HepG2 (cell line): ENCODE results near the gene TCAP. TPM values are rescaled to one million over a fixed set of nuclear protein-coding genes. Genes with fewer than 3 reads are reported as not detected.

Source experiments
- AHDC1 ChIP-seq: sonication (generic); formaldehyde crosslinking; IDR thresholded peaks from 2 replicates; pipeline ENCODE4 v1.5.1; 2020; ENCODE audit warnings: mild to moderate bottlenecking, missing genetic modification reagents, borderline replicate concordance
- FOXA3 ChIP-seq: IDR thresholded peaks from 2 replicates; pipeline ENCODE4 v1.6.1; 2016; ENCODE audit warnings: missing genetic modification reagents, missing compliant biosample characterization
- MBNL3 ChIP-seq: fragments of 250-450 bp; sonication (Bioruptor Pico); conservative IDR thresholded peaks from 2 replicates; pipeline ENCODE4 v1.8.0; 2022; ENCODE audit warnings: mild to moderate bottlenecking, inconsistent platforms
- MEF2D ChIP-seq: sonication (generic); formaldehyde crosslinking; IDR thresholded peaks from 2 replicates; pipeline ENCODE4 v1.5.1; 2020; ENCODE audit warnings: mild to moderate bottlenecking, missing genetic modification reagents
- NFYC ChIP-seq: IDR thresholded peaks from 2 replicates; pipeline ENCODE4 v1.6.1; 2016; ENCODE audit warnings: missing genetic modification reagents, missing compliant biosample characterization
- RFX5 ChIP-seq: IDR thresholded peaks from 2 replicates; pipeline ENCODE4 v1.6.1; 2011; ENCODE audit warnings: low read depth, low read length, improper control_type of control experiment
- SMYD3 ChIP-seq: sonication (generic); formaldehyde crosslinking; IDR thresholded peaks from 2 replicates; pipeline ENCODE4 v1.8.1; 2023; ENCODE audit warnings: mild to moderate bottlenecking, missing genetic modification reagents
- TBL1XR1 ChIP-seq: fragments of 150-350 bp; IDR thresholded peaks from 2 replicates; pipeline ENCODE4 v1.6.1; 2014; ENCODE audit warnings: borderline replicate concordance, low read length; ENCODE audit not compliant: partially characterized antibody
- TCF12 ChIP-seq, 2 experiments: fragments of 450-650 bp in 1 of 2; sonication (generic) in 1 of 2; formaldehyde crosslinking in 1 of 2; IDR thresholded peaks; 2 replicates each; pipeline versions ENCODE4 v1.6.1 to v1.8.0; 2017 to 2022; ENCODE audit warnings: antibody characterized with exemption in 1 of 2, mild to moderate bottlenecking in 1 of 2, missing genetic modification reagents in 1 of 2, moderate library complexity in 1 of 2
- THAP11 ChIP-seq: IDR thresholded peaks from 2 replicates; pipeline ENCODE4 v1.6.1; 2016; ENCODE audit warnings: missing biosample characterization, missing genetic modification reagents
- ZFP91 ChIP-seq: sonication (generic); formaldehyde crosslinking; IDR thresholded peaks from 2 replicates; pipeline ENCODE4 v1.9.0; 2022; ENCODE audit warnings: missing genetic modification reagents, mild to moderate bottlenecking, borderline replicate concordance
- ZFX ChIP-seq: sonication (generic); formaldehyde crosslinking; IDR thresholded peaks from 2 replicates; pipeline ENCODE4 v1.4.0; 2020; ENCODE audit warnings: mild to moderate bottlenecking, low read depth, missing genetic modification reagents, moderate library complexity
- ZNF205 ChIP-seq: IDR thresholded peaks from 2 replicates; pipeline ENCODE4 v1.6.1; 2018; ENCODE audit warnings: missing biosample characterization, missing genetic modification reagents
- ZNF703 ChIP-seq: sonication (generic); formaldehyde crosslinking; IDR thresholded peaks from 2 replicates; pipeline ENCODE4 v1.5.1; 2020; ENCODE audit warnings: missing genetic modification reagents, mild to moderate bottlenecking, moderate library complexity, borderline replicate concordance
- ZNF724P ChIP-seq: sonication (generic); formaldehyde crosslinking; IDR thresholded peaks from 2 replicates; pipeline ENCODE4 v1.8.0; 2022; ENCODE audit warnings: missing genetic modification reagents, borderline replicate concordance
- polyA plus RNA-seq, 8 experiments: library from polyadenylated mRNA; depleted of rRNA in 3 of 8; stranded (reverse) in 7 of 8; unstranded in 1 of 8; fragments of >200 nt; fragmentation: Illumina TruSeq in 4 of 8; extraction: Trizol in 4 of 8; gene quantifications; 2 replicates each; pipeline versions ENCODE4 v1.2.1 to v1.2.3, GENCODE V29; 2011 to 2016; ENCODE audit warnings: low read depth in 4 of 8, missing spikeins in 1 of 8, mixed read lengths in 1 of 8; ENCODE audit not compliant: insufficient read depth in 1 of 8
- total RNA-seq, 5 experiments: library from RNA; depleted of rRNA; stranded (reverse); fragments of >200 nt; fragmentation: Illumina TruSeq; extraction: Trizol; gene quantifications; 2 replicates each; pipeline ENCODE4 v1.2.3, GENCODE V29; 2016; ENCODE audit warnings: low read depth in 1 of 5
- TF ChIP-seq, protein P1 (sequence below): sonication (generic); formaldehyde crosslinking; IDR thresholded peaks from 2 replicates; pipeline ENCODE4 v1.5.0; 2020; ENCODE audit warnings: missing genetic modification reagents, mild to moderate bottlenecking, borderline replicate concordance
- TF ChIP-seq, protein P2 (sequence below): sonication (generic); formaldehyde crosslinking; IDR thresholded peaks from 2 replicates; pipeline ENCODE4 v1.4.0; 2020; ENCODE audit warnings: missing genetic modification reagents

The TCAP gene
- total and polyA plus RNA-seq, 2 of the 13 experiments (the other 11 are each of a cell fraction or from before 2014, with no cell fraction given), result 0.24 to 0.65 TPM

DNA sequence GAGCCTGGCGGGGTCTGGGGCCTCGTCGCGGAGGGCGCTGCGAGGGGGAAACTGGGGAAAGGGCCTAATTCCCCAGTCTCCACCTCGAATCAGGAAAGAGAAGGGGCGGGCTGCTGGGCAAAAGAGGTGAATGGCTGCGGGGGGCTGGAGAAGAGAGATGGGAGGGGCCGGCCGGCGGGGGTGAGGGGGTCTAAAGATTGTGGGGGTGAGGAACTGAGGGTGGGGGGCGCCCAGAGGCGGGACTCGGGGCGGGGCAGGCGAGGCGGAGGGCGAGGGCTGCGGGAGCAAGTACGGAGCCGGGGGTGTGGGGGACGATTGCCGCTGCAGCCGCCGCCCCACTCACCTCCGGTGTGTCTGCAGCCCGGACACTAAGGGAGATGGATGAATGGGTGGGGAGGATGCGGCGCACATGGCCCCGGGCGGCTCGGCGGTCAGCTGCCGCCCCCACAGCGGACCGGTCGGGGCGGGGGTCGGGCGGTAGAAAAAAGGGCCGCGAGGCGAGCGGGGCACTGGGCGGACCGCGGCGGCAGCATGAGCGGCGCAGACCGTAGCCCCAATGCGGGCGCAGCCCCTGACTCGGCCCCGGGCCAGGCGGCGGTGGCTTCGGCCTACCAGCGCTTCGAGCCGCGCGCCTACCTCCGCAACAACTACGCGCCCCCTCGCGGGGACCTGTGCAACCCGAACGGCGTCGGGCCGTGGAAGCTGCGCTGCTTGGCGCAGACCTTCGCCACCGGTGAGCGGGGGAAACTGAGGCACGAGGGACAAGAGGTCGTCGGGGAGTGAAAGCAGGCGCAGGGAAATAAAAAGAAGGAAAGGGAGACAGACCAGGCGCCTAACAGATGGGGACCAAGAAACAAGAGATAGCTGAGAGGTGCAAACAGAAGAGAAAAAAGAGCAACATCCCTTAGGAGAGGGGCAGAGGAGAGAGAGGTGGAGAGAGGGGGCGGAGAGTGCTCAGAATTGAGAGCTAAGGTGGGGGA is 3.1 kb downstream of the TCAP start, which contains the start of gene PNMT (continued):
- TF ChIP-seq ZNF703 (0 out of 2 replicates have a peak, but pooled peaks have one; percentile 70), AHDC1 (no peak), RFX5 (no peak), ZNF205 (CRISPR knock-in tag) (peak; percentile 81), NFYC (peak; percentile 37; the same call in 1 of the 2 replicates), ZFX (CRISPR knock-in tag) (peak; percentile 97), MBNL3 (no peak), ZFP91 (CRISPR knock-in tag) (peak; percentile 89), TCF12 (IDR thresholded peaks at IDR 0.05) (no peak), TCF12 (CRISPR knock-in tag; IDR thresholded peaks at IDR 0.05) (no peak), MEF2D (0 out of 2 replicates have a peak, but pooled peaks have one; percentile 42), THAP11 (CRISPR knock-in tag) (peak; percentile 64), TBL1XR1 (no peak), SMYD3 (CRISPR knock-in tag) (no peak), ZNF724P (CRISPR knock-in tag) (no peak; the same call in 1 of the 2 replicates), FOXA3 (CRISPR knock-in tag) (peak; percentile 54)
- TF ChIP-seq, protein P1, sequence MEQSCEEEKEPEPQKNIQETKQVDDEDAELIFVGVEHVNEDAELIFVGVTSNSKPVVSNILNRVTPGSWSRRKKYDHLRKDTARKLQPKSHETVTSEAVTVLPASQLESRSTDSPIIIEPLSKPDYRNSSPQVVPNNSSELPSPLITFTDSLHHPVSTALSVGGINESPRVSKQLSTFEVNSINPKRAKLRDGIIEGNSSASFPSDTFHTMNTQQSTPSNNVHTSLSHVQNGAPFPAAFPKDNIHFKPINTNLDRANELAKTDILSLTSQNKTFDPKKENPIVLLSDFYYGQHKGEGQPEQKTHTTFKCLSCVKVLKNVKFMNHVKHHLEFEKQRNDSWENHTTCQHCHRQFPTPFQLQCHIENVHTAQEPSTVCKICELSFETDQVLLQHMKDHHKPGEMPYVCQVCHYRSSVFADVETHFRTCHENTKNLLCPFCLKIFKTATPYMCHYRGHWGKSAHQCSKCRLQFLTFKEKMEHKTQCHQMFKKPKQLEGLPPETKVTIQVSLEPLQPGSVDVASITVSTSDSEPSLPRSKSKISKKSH, result peak; percentile 82; the same call in 1 of the 2 replicates
- TF ChIP-seq, protein P2, sequence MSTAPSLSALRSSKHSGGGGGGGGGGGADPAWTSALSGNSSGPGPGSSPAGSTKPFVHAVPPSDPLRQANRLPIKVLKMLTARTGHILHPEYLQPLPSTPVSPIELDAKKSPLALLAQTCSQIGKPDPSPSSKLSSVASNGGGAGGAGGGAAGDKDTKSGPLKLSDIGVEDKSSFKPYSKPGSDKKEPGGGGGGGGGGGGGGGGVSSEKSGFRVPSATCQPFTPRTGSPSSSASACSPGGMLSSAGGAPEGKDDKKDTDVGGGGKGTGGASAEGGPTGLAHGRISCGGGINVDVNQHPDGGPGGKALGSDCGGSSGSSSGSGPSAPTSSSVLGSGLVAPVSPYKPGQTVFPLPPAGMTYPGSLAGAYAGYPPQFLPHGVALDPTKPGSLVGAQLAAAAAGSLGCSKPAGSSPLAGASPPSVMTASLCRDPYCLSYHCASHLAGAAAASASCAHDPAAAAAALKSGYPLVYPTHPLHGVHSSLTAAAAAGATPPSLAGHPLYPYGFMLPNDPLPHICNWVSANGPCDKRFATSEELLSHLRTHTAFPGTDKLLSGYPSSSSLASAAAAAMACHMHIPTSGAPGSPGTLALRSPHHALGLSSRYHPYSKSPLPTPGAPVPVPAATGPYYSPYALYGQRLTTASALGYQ, result no peak
